HEK293 (cell line): Measurements from ENCODE around the gene PSMD2.

Source experiments
- AEBP2 ChIP-seq: fragments of 450-650 bp; formaldehyde crosslinking; IDR thresholded peaks from 2 replicates; pipeline ENCODE4 v1.5.1; 2016; ENCODE audit warnings: missing biosample characterization, missing genetic modification characterization, borderline replicate concordance
- ATF2 ChIP-seq: fragments of 450-650 bp; formaldehyde crosslinking; IDR thresholded peaks from 2 replicates; pipeline ENCODE4 v1.5.1; 2016; ENCODE audit warnings: missing biosample characterization, missing genetic modification characterization, low read depth
- BCL11A ChIP-seq: fragments of 450-650 bp; formaldehyde crosslinking; IDR thresholded peaks from 2 replicates; pipeline ENCODE4 v1.5.1; 2016; ENCODE audit warnings: low read depth, missing biosample characterization, missing genetic modification characterization
- MYNN ChIP-seq: fragments of 450-650 bp; formaldehyde crosslinking; IDR thresholded peaks from 2 replicates; pipeline ENCODE4 v1.5.1; 2016; ENCODE audit warnings: missing biosample characterization, missing genetic modification characterization, borderline replicate concordance
- REPIN1 ChIP-seq: fragments of 450-650 bp; formaldehyde crosslinking; IDR thresholded peaks from 2 replicates; pipeline ENCODE4 v1.5.1; 2017; ENCODE audit warnings: missing biosample characterization, missing genetic modification characterization, low read depth
- ZFP3 ChIP-seq: fragments of 450-650 bp; formaldehyde crosslinking; IDR thresholded peaks from 2 replicates; pipeline ENCODE4 v1.5.1; 2016; ENCODE audit warnings: low read depth, missing biosample characterization, missing genetic modification characterization
- ZNF223 ChIP-seq: fragments of 450-650 bp; formaldehyde crosslinking; IDR thresholded peaks from 2 replicates; pipeline ENCODE4 v1.5.1; 2016; ENCODE audit warnings: missing biosample characterization, missing genetic modification characterization
- ZNF37A ChIP-seq: fragments of 450-650 bp; IDR thresholded peaks from 2 replicates; pipeline ENCODE4 v1.5.1; 2018; ENCODE audit warnings: missing biosample characterization, missing genetic modification characterization
- ZNF433 ChIP-seq: fragments of 450-650 bp; formaldehyde crosslinking; IDR thresholded peaks from 2 replicates; pipeline ENCODE4 v1.5.1; 2016; ENCODE audit warnings: missing biosample characterization, missing genetic modification characterization, low read depth
- TF ChIP-seq, protein P1 (sequence below): fragments of 450-650 bp; formaldehyde crosslinking; IDR thresholded peaks from 2 replicates; pipeline ENCODE4 v1.5.1; 2016; ENCODE audit warnings: missing biosample characterization, missing genetic modification characterization
- TF ChIP-seq, protein P2 (sequence below): fragments of 450-650 bp; formaldehyde crosslinking; IDR thresholded peaks from 2 replicates; pipeline ENCODE4 v1.5.1; 2016; ENCODE audit warnings: missing biosample characterization, missing genetic modification characterization

- TF ChIP-seq REPIN1 (tag by site-specific recombination) (no peak), BCL11A (tag by site-specific recombination) (no peak), ZNF37A (tag by site-specific recombination) (no peak), ATF2 (tag by site-specific recombination) (no peak), ZNF223 (no peak), MYNN (tag by site-specific recombination) (no peak), ZNF433 (tag by site-specific recombination) (no peak), ZFP3 (tag by site-specific recombination) (no peak), AEBP2 (tag by site-specific recombination) (no peak)
- TF ChIP-seq, protein P1, sequence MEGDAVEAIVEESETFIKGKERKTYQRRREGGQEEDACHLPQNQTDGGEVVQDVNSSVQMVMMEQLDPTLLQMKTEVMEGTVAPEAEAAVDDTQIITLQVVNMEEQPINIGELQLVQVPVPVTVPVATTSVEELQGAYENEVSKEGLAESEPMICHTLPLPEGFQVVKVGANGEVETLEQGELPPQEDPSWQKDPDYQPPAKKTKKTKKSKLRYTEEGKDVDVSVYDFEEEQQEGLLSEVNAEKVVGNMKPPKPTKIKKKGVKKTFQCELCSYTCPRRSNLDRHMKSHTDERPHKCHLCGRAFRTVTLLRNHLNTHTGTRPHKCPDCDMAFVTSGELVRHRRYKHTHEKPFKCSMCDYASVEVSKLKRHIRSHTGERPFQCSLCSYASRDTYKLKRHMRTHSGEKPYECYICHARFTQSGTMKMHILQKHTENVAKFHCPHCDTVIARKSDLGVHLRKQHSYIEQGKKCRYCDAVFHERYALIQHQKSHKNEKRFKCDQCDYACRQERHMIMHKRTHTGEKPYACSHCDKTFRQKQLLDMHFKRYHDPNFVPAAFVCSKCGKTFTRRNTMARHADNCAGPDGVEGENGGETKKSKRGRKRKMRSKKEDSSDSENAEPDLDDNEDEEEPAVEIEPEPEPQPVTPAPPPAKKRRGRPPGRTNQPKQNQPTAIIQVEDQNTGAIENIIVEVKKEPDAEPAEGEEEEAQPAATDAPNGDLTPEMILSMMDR (tag by site-specific recombination) = no peak
- TF ChIP-seq, protein P2, sequence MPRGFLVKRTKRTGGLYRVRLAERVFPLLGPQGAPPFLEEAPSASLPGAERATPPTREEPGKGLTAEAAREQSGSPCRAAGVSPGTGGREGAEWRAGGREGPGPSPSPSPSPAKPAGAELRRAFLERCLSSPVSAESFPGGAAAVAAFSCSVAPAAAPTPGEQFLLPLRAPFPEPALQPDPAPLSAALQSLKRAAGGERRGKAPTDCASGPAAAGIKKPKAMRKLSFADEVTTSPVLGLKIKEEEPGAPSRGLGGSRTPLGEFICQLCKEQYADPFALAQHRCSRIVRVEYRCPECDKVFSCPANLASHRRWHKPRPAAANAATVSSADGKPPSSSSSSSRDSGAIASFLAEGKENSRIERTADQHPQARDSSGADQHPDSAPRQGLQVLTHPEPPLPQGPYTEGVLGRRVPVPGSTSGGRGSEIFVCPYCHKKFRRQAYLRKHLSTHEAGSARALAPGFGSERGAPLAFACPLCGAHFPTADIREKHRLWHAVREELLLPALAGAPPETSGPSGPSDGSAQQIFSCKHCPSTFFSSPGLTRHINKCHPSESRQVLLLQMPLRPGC = no peak
Observed at GRCh38 chr3:184337399-184337714, 38.3 kb downstream of the PSMD2 start, which contains the start of gene FAM131A.
